Parathyroid adenoma (tissue), 2 donors: ENCODE data around the gene LAMA4.

Experiments
- H2AFZ ChIP-seq: fragments of 300-600 bp; sonication (generic); one replicate; pipeline ENCODE4 v1.7.0; 2017; ENCODE audit warnings: antibody characterized with exemption, mild to moderate bottlenecking
- H3K27ac ChIP-seq: fragments of 300-600 bp; sonication (generic); one replicate; pipeline ENCODE4 v1.7.0; 2017
- H3K27me3 ChIP-seq: fragments of 300-600 bp; sonication (generic); one replicate; pipeline ENCODE4 v1.7.0; 2017; ENCODE audit warnings: low read length; ENCODE audit not compliant: control insufficient read depth, insufficient read depth
- H3K36me3 ChIP-seq: fragments of 300-600 bp; sonication (generic); one replicate; pipeline ENCODE4 v1.7.0; 2017; ENCODE audit warnings: low read length; ENCODE audit not compliant: control insufficient read depth, insufficient read depth
- H3K4me1 ChIP-seq: fragments of 300-600 bp; sonication (generic); one replicate; pipeline ENCODE4 v1.7.0; 2017; ENCODE audit warnings: control low read depth
- H3K4me2 ChIP-seq: fragments of 300-600 bp; sonication (generic); one replicate; pipeline ENCODE4 v1.7.0; 2017; ENCODE audit warnings: low read length
- H3K4me3 ChIP-seq: fragments of 300-600 bp; sonication (generic); one replicate; pipeline ENCODE4 v1.7.0; 2017; ENCODE audit warnings: low read depth, low read length
- H3K79me2 ChIP-seq: fragments of 300-600 bp; sonication (generic); one replicate; pipeline ENCODE4 v1.7.0; 2017; ENCODE audit warnings: control low read depth
- H3K9ac ChIP-seq: fragments of 300-600 bp; sonication (generic); one replicate; pipeline ENCODE4 v1.7.0; 2017; ENCODE audit warnings: mild to moderate bottlenecking
- H3K9me3 ChIP-seq: fragments of 300-600 bp; sonication (generic); one replicate; pipeline ENCODE4 v1.7.0; 2017; ENCODE audit warnings: low read length; ENCODE audit not compliant: control insufficient read depth
- TF ChIP-seq, protein P1 (sequence below): fragments of 300-600 bp; sonication (generic); IDR thresholded peaks from one replicate; pipeline ENCODE4 v1.7.0; 2017; ENCODE audit warnings: antibody characterized with exemption, mild to moderate bottlenecking
- donor health status: primary hyperparathyroidism.

Gene LAMA4

DNA sequence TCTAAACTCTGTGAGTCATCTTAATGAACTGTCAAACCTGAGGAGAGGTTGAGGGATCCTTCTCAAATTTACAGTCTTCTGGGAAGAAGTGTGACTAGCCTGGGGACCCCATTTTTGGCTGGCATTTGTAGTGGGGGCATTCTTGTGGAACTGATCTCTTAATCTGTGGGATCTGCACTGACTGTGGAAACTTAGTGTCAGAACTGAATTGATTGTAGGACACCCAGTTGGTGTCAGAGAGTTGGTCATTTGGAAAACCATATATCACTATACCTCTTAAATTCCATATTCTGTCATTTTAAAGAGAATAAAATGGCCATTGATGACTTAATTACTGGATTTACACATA, 48.3 kb downstream of the LAMA4 start:
- no peak overlapping the region for H3K9ac ChIP-seq
- no peak overlapping the region for H2AFZ ChIP-seq
- TF ChIP-seq, protein P1, sequence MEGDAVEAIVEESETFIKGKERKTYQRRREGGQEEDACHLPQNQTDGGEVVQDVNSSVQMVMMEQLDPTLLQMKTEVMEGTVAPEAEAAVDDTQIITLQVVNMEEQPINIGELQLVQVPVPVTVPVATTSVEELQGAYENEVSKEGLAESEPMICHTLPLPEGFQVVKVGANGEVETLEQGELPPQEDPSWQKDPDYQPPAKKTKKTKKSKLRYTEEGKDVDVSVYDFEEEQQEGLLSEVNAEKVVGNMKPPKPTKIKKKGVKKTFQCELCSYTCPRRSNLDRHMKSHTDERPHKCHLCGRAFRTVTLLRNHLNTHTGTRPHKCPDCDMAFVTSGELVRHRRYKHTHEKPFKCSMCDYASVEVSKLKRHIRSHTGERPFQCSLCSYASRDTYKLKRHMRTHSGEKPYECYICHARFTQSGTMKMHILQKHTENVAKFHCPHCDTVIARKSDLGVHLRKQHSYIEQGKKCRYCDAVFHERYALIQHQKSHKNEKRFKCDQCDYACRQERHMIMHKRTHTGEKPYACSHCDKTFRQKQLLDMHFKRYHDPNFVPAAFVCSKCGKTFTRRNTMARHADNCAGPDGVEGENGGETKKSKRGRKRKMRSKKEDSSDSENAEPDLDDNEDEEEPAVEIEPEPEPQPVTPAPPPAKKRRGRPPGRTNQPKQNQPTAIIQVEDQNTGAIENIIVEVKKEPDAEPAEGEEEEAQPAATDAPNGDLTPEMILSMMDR, result no peak
- no peaks in the 10 kb centered on the region for H3K9me3 ChIP-seq
- H3K36me3 ChIP-seq, result no peaks in the 10 kb centered on the region
- H3K27ac ChIP-seq, result no peak overlapping the region
- no peaks in the 10 kb centered on the region for H3K4me1 ChIP-seq
- no peak overlapping the region for H3K4me2 ChIP-seq
- H3K79me2 ChIP-seq, result no peaks in the 10 kb centered on the region
- no peak overlapping the region for H3K4me3 ChIP-seq
- no peaks in the 10 kb centered on the region for H3K27me3 ChIP-seq

DNA sequence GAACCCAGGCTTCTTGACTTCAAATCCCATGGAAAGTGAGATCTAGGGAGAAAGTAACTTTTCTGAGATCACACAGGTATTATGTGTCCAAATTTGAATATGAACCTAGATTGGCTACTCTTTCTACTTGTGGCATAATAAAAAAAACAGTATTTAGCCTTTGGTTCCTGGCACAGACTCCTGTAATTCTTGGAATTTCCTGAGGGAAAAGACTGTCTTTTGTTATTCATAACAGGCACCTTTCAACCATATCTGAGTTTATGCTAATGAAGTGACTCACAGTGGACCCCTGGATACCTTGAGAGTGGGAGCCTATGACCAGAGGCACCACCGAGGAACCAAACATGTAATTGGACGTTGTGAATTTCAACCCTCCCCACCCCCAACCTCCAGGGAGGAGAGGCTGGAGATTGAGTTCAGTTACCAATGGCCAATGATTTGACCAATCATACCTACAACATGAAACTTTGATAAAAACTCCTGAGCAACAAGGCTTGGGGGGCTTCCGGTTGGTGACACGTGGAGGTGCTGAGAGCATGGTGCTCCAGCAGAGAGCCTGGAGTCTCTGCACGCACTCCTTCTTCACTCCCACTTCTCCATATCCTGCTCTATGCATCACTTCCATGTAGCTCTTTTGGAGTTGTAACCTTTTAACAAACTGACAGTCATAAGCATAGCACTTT, 48.8 kb downstream of the LAMA4 start:
- no peaks in the 10 kb centered on the region for H3K79me2 ChIP-seq
- TF ChIP-seq, protein P1, result no peak
- H3K9ac ChIP-seq, result no peak overlapping the region
- no peaks in the 10 kb centered on the region for H3K36me3 ChIP-seq
- H2AFZ ChIP-seq, result no peak overlapping the region
- H3K4me3 ChIP-seq, result no peak overlapping the region
- H3K27me3 ChIP-seq, result no peaks in the 10 kb centered on the region
- H3K4me2 ChIP-seq, result no peak overlapping the region
- H3K4me1 ChIP-seq, result no peaks in the 10 kb centered on the region
- no peaks in the 10 kb centered on the region for H3K9me3 ChIP-seq
- no peak overlapping the region for H3K27ac ChIP-seq

DNA sequence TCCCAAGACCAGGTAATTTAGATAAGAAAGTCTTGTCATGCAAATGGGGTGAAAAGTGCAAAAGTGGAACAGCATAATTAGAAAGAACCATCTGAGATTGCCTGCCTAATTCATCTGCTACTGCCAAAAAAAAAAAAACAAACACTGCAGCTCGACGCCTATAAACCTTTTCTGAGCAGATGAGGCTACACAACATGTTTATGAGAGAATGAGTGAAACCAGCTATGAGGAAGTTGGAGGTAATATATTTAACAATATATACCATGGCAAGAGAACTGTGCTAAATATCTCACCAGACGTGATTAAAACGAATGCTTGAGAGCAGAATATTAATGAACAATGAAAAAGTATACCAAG, 50.0 kb downstream of the LAMA4 start:
- Histone ChIP-seq H3K9me3 (no peaks in the 10 kb centered on the region), H3K4me2 (no peak overlapping the region), H2AFZ (no peak overlapping the region), H3K9ac (no peak overlapping the region), H3K36me3 (no peaks in the 10 kb centered on the region), H3K79me2 (no peaks in the 10 kb centered on the region), H3K27ac (no peak overlapping the region), H3K27me3 (no peaks in the 10 kb centered on the region), H3K4me3 (no peak overlapping the region), H3K4me1 (no peaks in the 10 kb centered on the region)
- TF ChIP-seq, protein P1, result no peak

DNA sequence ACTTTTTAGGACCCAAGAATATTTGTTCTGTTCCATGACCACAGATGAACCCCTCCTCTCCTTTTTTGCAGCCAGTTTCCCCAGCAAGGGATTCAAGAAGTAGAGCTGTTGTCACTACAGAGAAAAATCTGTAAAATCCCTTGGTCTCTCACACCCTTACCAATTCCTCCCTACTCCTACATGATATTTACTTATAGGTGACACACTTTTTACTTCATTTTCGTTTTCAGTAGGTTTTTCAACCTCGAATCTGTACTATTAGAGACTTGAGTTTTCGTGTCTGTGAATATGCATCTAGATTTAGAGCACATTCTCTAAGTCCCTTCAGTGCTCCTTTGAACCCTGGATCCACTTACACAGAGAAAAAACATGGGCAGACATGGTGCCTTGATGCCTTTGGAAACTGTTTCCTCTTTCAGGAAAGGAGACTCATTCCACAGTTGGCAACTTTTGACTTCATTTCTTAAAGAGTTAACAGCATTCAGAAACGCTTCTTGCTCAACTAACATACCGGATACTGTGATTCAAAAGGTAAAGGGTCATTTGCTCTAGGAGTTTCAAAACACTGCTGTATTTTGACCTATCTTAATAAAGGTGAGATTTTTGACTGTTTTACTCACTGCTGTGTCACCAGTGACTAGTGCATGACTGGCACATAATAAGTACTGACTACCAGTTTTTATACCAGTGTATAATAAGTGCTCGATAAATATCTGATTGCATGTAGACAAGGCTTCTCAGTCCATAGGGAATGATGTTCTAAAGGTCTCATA, 50.6 kb downstream of the LAMA4 start:
- Histone ChIP-seq H3K4me2 (no peak overlapping the region), H3K9me3 (no peaks in the 10 kb centered on the region), H3K27ac (no peak overlapping the region), H2AFZ (no peak overlapping the region), H3K4me1 (no peaks in the 10 kb centered on the region), H3K9ac (no peak overlapping the region), H3K79me2 (no peaks in the 10 kb centered on the region), H3K27me3 (no peaks in the 10 kb centered on the region), H3K4me3 (no peak overlapping the region), H3K36me3 (no peaks in the 10 kb centered on the region)
- TF ChIP-seq, protein P1, result no peak
